ENCODE measurements around the gene TRIM65.

DNA sequence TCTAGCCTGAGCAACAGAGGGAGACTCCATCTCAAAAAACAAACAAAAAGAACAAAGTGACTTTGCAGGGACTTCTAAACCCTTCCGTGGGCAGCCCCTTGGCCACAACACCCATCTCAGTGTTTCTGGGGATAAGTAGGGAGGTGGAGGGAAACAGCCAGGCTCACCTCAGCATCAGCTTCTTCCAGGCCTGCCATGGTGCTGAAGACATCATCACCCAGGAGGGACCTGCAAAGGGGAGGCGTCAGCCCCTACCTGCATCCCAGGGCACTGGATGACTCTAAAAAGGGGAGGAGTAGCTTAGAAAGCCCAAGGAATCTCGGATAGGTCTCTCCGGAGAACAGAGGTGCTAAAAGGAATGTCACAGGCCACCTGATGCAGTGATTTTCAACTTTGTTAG lies 34.3 kb upstream of the TRIM65 start:
- TF ChIP-seq CTCF (IDR thresholded peaks at IDR 0.05; ENCODE audit: poor library complexity), result no peak
- TF ChIP-seq EZH2 (IDR thresholded peaks at IDR 0.05; ENCODE audit: borderline replicate concordance), result no peak

All from hepatocyte (in vitro differentiated cells).